Measurements from ENCODE around the gene METAP2. TPM values are rescaled to one million over a fixed set of nuclear protein-coding genes. Genes with fewer than 3 reads are reported as not detected.
A peak's percentile ranks its signal among the peaks of the same experiment; 100 is the strongest.

METAP2 gene
- 10 to 100 TPM; 24.5 to 87.6 TPM for total RNA-seq

- ATAC-seq (ENCODE audit: insufficient number of reproducible peaks, low FRiP score, low read depth): peak; percentile 92
- Histone ChIP-seq H3K36me3 (peaks cover 16% of the 10 kb centered on the region), H3K27ac (peak within 1 kb of the TSS; percentile 88 to 96), H3K27me3 (replicated peaks; ENCODE audit: insufficient read depth) (no peaks in the 10 kb centered on the region), H3K4me3 (peak within 1 kb of the TSS; percentile 96), H3K4me1 (ENCODE audit: control insufficient read depth in 1 of 2, low read depth in 2 of 2) (peaks cover 11 to 45% of the 10 kb centered on the region in 2 donors), H3K9me3 (no peaks in the 10 kb centered on the region)
- TF ChIP-seq CTCF (IDR thresholded peaks at IDR 0.05): no peak
- peak; percentile 90 for DNase-seq (ENCODE audit: low spot score)
Measured at GRCh38 chr12:95473884-95474659, at the start of gene METAP2. Gene METAP2 (plus strand): TSS chr12:95474152. CDS start chr12:95474180, 28 bp downstream.

GRCh38 chr12:95424271-95424994, 49.5 kb upstream of the METAP2 start:
- H3K4me1 ChIP-seq (ENCODE audit: control insufficient read depth in 1 of 2, low read depth in 2 of 2): peaks cover 12 to 30% of the 10 kb centered on the region in 2 donors
- no peaks in the 10 kb centered on the region for H3K27me3 ChIP-seq (replicated peaks; ENCODE audit: insufficient read depth)
- no peaks in the 10 kb centered on the region for H3K9me3 ChIP-seq
- no peak for DNase-seq (ENCODE audit: low spot score)
- H3K36me3 ChIP-seq: no peaks in the 10 kb centered on the region
- peak overlapping the region; percentile 62 to 63 for H3K27ac ChIP-seq
- ATAC-seq (ENCODE audit: insufficient number of reproducible peaks, low FRiP score, low read depth): no peak
- no peak overlapping the region for H3K4me3 ChIP-seq
- no peak for TF ChIP-seq CTCF (IDR thresholded peaks at IDR 0.05)

GRCh38 chr12:95429172-95429510, 44.8 kb upstream of the METAP2 start:
- no peaks in the 10 kb centered on the region for H3K36me3 ChIP-seq
- H3K9me3 ChIP-seq: no peaks in the 10 kb centered on the region
- H3K4me1 ChIP-seq (ENCODE audit: control insufficient read depth in 1 of 2, low read depth in 2 of 2): peaks cover 4 to 5% of the 10 kb centered on the region in 2 donors
- H3K4me3 ChIP-seq: no peak overlapping the region
- H3K27me3 ChIP-seq (replicated peaks; ENCODE audit: insufficient read depth): no peaks in the 10 kb centered on the region
- DNase-seq (ENCODE audit: low spot score) (no peak), ATAC-seq (ENCODE audit: insufficient number of reproducible peaks, low FRiP score, low read depth) (no peak)
- no peak for TF ChIP-seq CTCF (IDR thresholded peaks at IDR 0.05)
- no peak overlapping the region for H3K27ac ChIP-seq

- no peaks in the 10 kb centered on the region for H3K27me3 ChIP-seq (replicated peaks; ENCODE audit: insufficient read depth)
- DNase-seq (ENCODE audit: low spot score): no peak
- no peak overlapping the region for H3K4me3 ChIP-seq
- ATAC-seq (ENCODE audit: insufficient number of reproducible peaks, low FRiP score, low read depth): no peak
- no peak overlapping the region for H3K27ac ChIP-seq
- no peaks in the 10 kb centered on the region for H3K36me3 ChIP-seq
- no peak for TF ChIP-seq CTCF (IDR thresholded peaks at IDR 0.05)
- H3K4me1 ChIP-seq (ENCODE audit: control insufficient read depth in 1 of 2, low read depth in 2 of 2): no peaks in the 10 kb centered on the region
- no peaks in the 10 kb centered on the region for H3K9me3 ChIP-seq
Measured at GRCh38 chr12:95431120-95431519, 42.8 kb upstream of the METAP2 start.

GRCh38 chr12:95435355-95435754, 38.6 kb upstream of the METAP2 start:
- Histone ChIP-seq H3K4me1 (ENCODE audit: control insufficient read depth in 1 of 2, low read depth in 2 of 2) (no peaks in the 10 kb centered on the region), H3K36me3 (no peaks in the 10 kb centered on the region), H3K4me3 (no peak overlapping the region), H3K27me3 (replicated peaks; ENCODE audit: insufficient read depth) (no peaks in the 10 kb centered on the region), H3K9me3 (no peaks in the 10 kb centered on the region), H3K27ac (no peak overlapping the region)
- no peak for TF ChIP-seq CTCF (IDR thresholded peaks at IDR 0.05)
- DNase-seq (ENCODE audit: low spot score) (no peak), ATAC-seq (ENCODE audit: insufficient number of reproducible peaks, low FRiP score, low read depth) (no peak)
